ENCODE measurements around the gene C1orf87. TPM values are rescaled to one million over a fixed set of nuclear protein-coding genes. Genes with fewer than 3 reads are reported as not detected.

The C1orf87 gene
- total RNA-seq, 2 donors from 2014 or later = not detected

DNA sequence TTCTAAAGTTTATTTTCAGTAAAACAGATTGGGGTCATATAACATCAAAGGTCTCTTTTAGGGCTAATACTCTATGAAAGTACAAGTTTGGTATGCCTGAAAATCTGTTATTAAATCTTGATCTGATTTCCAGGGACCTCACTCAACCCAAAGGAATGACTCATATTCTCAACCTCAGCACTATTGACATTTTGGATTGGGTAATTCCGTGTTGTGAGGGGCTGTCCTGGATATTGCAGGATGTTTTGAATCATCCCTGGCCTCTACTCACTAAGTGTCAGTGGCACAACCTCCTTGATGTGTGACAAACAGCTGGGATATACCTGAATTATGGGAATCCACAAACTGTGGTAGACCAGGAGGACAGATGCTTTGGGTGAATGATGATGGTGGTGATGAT is 95.5 kb downstream of the C1orf87 start:
- no peaks in the 10 kb centered on the region for H3K27me3 ChIP-seq
- H3K36me3 ChIP-seq = no peaks in the 10 kb centered on the region
- no peaks in the 10 kb centered on the region for H3K9me3 ChIP-seq
- TF ChIP-seq, protein P1, sequence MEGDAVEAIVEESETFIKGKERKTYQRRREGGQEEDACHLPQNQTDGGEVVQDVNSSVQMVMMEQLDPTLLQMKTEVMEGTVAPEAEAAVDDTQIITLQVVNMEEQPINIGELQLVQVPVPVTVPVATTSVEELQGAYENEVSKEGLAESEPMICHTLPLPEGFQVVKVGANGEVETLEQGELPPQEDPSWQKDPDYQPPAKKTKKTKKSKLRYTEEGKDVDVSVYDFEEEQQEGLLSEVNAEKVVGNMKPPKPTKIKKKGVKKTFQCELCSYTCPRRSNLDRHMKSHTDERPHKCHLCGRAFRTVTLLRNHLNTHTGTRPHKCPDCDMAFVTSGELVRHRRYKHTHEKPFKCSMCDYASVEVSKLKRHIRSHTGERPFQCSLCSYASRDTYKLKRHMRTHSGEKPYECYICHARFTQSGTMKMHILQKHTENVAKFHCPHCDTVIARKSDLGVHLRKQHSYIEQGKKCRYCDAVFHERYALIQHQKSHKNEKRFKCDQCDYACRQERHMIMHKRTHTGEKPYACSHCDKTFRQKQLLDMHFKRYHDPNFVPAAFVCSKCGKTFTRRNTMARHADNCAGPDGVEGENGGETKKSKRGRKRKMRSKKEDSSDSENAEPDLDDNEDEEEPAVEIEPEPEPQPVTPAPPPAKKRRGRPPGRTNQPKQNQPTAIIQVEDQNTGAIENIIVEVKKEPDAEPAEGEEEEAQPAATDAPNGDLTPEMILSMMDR (IDR thresholded peaks at IDR 0.05) = no peak
- no peak overlapping the region for H3K9ac ChIP-seq (ENCODE audit: low read depth in 2 of 2, low read length in 2 of 2)
- H3K4me1 ChIP-seq = no peaks in the 10 kb centered on the region
- no peak for DNase-seq
- H3K27ac ChIP-seq = no peak overlapping the region
- intact Hi-C loops (cut with DNase I) = loop anchor here (10.0 kb wide), 2 partner anchors 177 to 1067 kb away; no protein-coding TSS in a partner anchor
- H3K4me3 ChIP-seq = no peak overlapping the region

DNA sequence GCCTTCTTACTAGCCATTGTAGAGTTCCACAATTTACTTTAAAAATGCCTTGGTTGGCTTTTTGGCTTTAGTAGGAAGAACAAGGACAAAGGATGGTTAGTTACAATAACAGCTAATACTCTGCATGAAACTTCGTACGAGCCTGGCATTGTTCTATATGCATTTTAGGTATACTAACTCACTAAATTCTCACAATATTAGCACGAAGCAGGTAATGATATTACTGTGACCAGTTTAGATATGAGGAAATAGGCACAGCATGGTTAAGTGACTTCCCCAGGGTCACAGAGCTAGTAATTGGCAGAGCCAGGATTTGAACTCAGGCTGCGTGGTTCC is 96.5 kb downstream of the C1orf87 start:
- H3K36me3 ChIP-seq = no peaks in the 10 kb centered on the region
- no peak overlapping the region for H3K27ac ChIP-seq
- H3K9ac ChIP-seq (ENCODE audit: low read depth in 2 of 2, low read length in 2 of 2) = no peak overlapping the region
- TF ChIP-seq, protein P1 (IDR thresholded peaks at IDR 0.05) = peak; percentile 19
- H3K27me3 ChIP-seq = no peaks in the 10 kb centered on the region
- DNase-seq = no peak
- H3K4me3 ChIP-seq = no peak overlapping the region
- H3K9me3 ChIP-seq = no peaks in the 10 kb centered on the region
- intact Hi-C loops (cut with DNase I) = loop anchor here (10.0 kb wide), 2 partner anchors 178 to 1068 kb away; no protein-coding TSS in a partner anchor
- H3K4me1 ChIP-seq = no peaks in the 10 kb centered on the region

DNA sequence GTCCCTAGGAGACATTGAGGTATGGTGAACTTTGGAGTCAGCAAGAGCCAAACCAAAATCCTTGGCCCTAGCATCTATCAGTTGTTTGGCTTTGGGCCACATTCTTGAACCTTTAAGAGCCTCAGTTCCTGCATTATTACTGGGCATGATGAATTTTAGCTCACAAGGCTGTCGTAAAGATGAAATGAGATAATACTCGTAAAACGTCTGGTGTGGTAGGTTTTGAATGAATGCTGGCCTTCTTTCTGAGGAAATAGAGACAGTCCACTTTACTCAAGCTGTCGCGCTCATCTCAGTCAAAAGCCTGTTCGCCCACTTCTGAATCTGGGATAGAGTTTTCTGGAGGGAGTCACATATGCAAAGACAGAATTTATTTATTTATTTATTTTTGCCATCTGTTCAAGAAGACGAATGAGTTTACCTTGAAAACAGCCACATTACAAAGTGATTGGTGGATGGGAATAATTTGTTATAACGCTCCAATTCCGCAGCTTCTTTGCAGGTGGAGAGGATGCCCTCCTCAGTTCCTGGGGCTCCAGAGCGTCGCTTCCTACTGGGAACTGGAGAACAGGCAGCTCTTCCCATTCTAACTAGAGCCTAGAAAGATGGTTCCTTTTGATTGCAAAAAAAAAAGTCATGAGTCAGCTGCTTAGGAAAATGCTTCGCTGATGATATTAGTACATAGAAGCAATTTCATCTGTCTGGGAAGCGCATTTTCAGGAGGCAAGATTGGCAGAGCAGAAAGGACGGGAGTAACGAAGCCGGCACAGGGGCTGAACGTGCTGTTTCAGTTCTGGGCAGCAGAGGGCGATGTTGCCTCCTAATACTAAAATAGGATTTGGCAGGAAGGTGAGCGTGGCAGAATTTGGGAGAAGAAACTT is 97.1 kb downstream of the C1orf87 start:
- H3K9me3 ChIP-seq = no peaks in the 10 kb centered on the region
- H3K27me3 ChIP-seq = no peaks in the 10 kb centered on the region
- no peak overlapping the region for H3K9ac ChIP-seq (ENCODE audit: low read depth in 2 of 2, low read length in 2 of 2)
- TF ChIP-seq, protein P1 (IDR thresholded peaks at IDR 0.05) = peak; percentile 85
- intact Hi-C loops (cut with DNase I) = loop anchor here (10.0 kb wide), 2 partner anchors 178 to 1068 kb away; no protein-coding TSS in a partner anchor
- peak; percentile 79 for DNase-seq
- H3K4me1 ChIP-seq = no peaks in the 10 kb centered on the region
- H3K4me3 ChIP-seq = no peak overlapping the region
- H3K27ac ChIP-seq = no peak overlapping the region
- no peaks in the 10 kb centered on the region for H3K36me3 ChIP-seq

GRCh38 chr1:59973719-59974118 is 99.9 kb downstream of the C1orf87 start:
- H3K9ac ChIP-seq (ENCODE audit: low read depth in 2 of 2, low read length in 2 of 2) = no peak overlapping the region
- no peak overlapping the region for H3K27ac ChIP-seq
- H3K36me3 ChIP-seq = no peaks in the 10 kb centered on the region
- no peaks in the 10 kb centered on the region for H3K27me3 ChIP-seq
- intact Hi-C loops (cut with DNase I) = loop anchor here (10.0 kb wide), 2 partner anchors 181 to 1071 kb away; no protein-coding TSS in a partner anchor
- H3K4me1 ChIP-seq = no peaks in the 10 kb centered on the region
- no peak for DNase-seq
- no peaks in the 10 kb centered on the region for H3K9me3 ChIP-seq
- TF ChIP-seq, protein P1 (IDR thresholded peaks at IDR 0.05) = no peak
- H3K4me3 ChIP-seq = no peak overlapping the region

GRCh38 chr1:59972216-59972927 is 101.2 kb downstream of the C1orf87 start:
- H3K9me3 ChIP-seq = no peaks in the 10 kb centered on the region
- intact Hi-C loops (cut with DNase I) = loop anchor here (10.0 kb wide), 2 partner anchors 182 to 1072 kb away; no protein-coding TSS in a partner anchor
- no peaks in the 10 kb centered on the region for H3K4me1 ChIP-seq
- no peak overlapping the region for H3K4me3 ChIP-seq
- no peak overlapping the region for H3K27ac ChIP-seq
- no peaks in the 10 kb centered on the region for H3K36me3 ChIP-seq
- H3K9ac ChIP-seq (ENCODE audit: low read depth in 2 of 2, low read length in 2 of 2) = no peak overlapping the region
- no peak for DNase-seq
- H3K27me3 ChIP-seq = no peaks in the 10 kb centered on the region
- TF ChIP-seq, protein P1 (IDR thresholded peaks at IDR 0.05) = no peak

All from colonic mucosa (tissue), 4 donors.